HepG2 (cell line): ENCODE results near the gene LAMTOR3.

ENCODE experiments used
- CTCF ChIP-seq: sonication (generic); formaldehyde crosslinking; IDR thresholded peaks from 2 replicates; pipeline ENCODE4 v1.5.0; 2020; ENCODE audit warnings: mild to moderate bottlenecking, missing genetic modification reagents, moderate library complexity
- EZH2 ChIP-seq: conservative IDR thresholded peaks from 2 replicates; pipeline ENCODE4 v1.6.1; 2012; ENCODE audit warnings: mild to moderate bottlenecking, low read depth, low read length, moderate library complexity
- NR2F6 ChIP-seq, 2 experiments: IDR thresholded peaks; 2 replicates each; pipeline ENCODE4 v1.6.1; 2016; ENCODE audit warnings: antibody characterized with exemption in 1 of 2, mild to moderate bottlenecking in 1 of 2
- POLR2AphosphoS5 ChIP-seq: IDR thresholded peaks from 2 replicates; pipeline ENCODE4 v1.6.1; 2012; ENCODE audit warnings: low read depth, low read length
- SSRP1 ChIP-seq: IDR thresholded peaks from 2 replicates; pipeline ENCODE4 v1.6.1; 2016; ENCODE audit warnings: control low read depth
- ZBTB7A ChIP-seq: sonication (generic); formaldehyde crosslinking; IDR thresholded peaks from 2 replicates; pipeline ENCODE4 v1.8.0; 2022; ENCODE audit warnings: mild to moderate bottlenecking, missing genetic modification reagents
- ZNF280D ChIP-seq: sonication (generic); formaldehyde crosslinking; IDR thresholded peaks from 2 replicates; pipeline ENCODE4 v1.5.1; 2020; ENCODE audit warnings: mild to moderate bottlenecking, missing genetic modification reagents

GRCh38 chr4:99894161-99894997 is at the start of gene LAMTOR3:
- peak; percentile 31; the same call in 1 of the 2 replicates for TF ChIP-seq ZNF280D (CRISPR knock-in tag)
- TF ChIP-seq NR2F6 (IDR thresholded peaks at IDR 0.05), result no peak
- peak; percentile 32; the same call in 1 of the 2 replicates for TF ChIP-seq NR2F6 (CRISPR knock-in tag; IDR thresholded peaks at IDR 0.05)
- no peak for TF ChIP-seq CTCF (CRISPR knock-in tag)
- TF ChIP-seq ZBTB7A (CRISPR knock-in tag), result no peak
- peak; percentile 88 for TF ChIP-seq POLR2AphosphoS5
- 0 out of 2 replicates have a peak, but pooled peaks have one; percentile 46 for TF ChIP-seq SSRP1
- TF ChIP-seq EZH2, result no peak
